Ecto neural progenitor cell (in vitro differentiated cells): ENCODE results near the gene CLIC4.
A peak's percentile ranks its signal among the peaks of the same experiment; 100 is the strongest.
"Not testable (repeated sequence)": the region's sequence is repeated elsewhere in the genome, so short reads cannot be mapped to it uniquely, and the experiment has no call there.

Experiments used
- DNase-seq: peaks from one replicate; pipeline ENCODE4 v3.0.0-alpha.2; 2018; ENCODE audit warnings: low spot score

Gene CLIC4

GRCh38 chr1:24875991-24876506 is 130.8 kb downstream of the CLIC4 start:
- no peak for DNase-seq

- no peak for DNase-seq
Observed at GRCh38 chr1:24878045-24878444, 132.8 kb downstream of the CLIC4 start.

DNA sequence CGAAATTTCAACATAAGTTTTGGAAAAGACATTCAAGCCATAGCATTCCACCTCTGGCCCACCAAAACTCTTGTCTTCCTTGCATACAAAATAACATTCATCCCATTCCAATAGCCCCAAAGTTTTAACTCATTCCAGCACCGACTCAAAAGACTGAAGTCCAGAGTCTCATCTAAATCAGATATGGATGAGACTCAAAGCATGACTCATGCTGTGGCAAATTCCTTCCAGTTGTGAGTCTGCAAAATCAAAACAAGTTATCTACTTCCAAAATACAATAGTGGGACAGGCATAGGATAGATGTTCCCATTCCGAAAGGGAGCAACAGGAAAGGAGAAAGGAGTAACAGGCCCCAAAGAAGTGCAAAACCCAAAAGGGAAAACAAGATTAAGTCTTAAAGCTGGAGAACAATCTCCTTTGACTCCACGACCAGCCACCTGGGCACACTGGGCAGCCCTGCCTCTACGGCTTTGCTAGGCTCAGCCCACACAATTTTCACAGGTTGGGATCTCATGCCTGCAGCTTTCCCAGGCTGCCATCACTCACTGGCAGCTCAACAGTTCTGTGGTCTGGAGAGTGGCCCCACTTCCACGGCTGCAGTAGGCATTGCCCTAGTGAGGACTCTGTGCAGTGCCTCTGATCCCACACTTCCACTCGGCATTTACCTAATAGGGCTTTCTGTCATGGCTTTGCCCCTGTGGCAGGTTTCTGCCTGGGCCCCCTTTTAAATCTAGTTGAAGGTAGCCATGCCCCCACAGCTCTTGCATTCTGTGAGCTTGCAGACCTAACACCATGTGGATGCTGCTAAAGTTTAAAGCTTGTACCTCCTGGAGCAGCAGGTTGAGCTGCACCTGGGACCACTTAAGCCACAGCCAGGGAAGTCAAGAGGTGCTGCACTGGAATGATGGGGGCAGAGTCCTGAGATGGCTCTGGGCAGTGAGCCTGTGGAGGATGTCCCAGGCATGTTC is 133.8 kb downstream of the CLIC4 start:
- DNase-seq: peak; percentile 35

GRCh38 chr1:24881034-24881433 is 135.8 kb downstream of the CLIC4 start:
- no peak for DNase-seq

DNA sequence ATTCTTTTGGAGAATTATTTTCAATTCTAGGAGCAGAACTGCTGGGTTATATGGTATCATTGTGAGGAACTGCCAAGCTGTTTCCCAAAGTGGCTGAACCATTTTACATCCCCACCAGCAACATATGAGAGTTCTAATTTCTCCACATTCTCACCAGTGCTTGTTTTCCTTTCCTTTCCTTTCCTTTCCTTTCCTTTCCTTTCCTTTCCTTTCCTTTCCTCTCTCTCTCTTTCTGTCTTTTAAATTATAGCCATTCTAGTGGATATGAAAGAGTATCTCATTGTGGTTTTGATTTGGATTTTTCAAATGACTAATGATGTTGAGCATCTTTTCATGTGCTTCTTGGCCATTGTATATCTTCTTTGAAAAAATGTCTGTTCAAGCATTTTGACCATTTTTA is 139.5 kb downstream of the CLIC4 start:
- DNase-seq: no peak

GRCh38 chr1:24886241-24886640 is 141.0 kb downstream of the CLIC4 start:
- peak; percentile 31 for DNase-seq

GRCh38 chr1:24888061-24888970 is 143.1 kb downstream of the CLIC4 start:
- peak; percentile 19 for DNase-seq

GRCh38 chr1:24888971-24889676 is 143.9 kb downstream of the CLIC4 start:
- peak; percentile 3 for DNase-seq

- peak; percentile 2 for DNase-seq
Observed at GRCh38 chr1:24890887-24891286, 145.6 kb downstream of the CLIC4 start.

DNA sequence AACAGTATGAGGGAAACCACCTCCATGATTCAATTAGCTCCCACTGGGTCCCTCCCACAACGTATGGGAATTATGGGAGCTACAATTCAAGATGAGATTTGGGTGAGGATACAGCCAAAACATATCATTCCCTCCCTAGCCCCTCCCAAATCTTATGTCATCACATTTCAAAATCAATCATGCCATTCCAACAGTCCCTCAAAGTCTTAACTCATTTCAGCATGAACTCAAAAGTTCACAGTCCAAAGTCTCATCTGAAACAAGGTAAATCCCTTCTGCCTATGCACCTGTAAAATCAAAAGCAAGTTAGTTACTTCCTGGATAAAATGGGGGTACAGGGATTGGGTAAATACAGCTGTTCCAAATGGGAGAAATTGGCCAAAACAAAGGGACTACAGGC is 146.1 kb downstream of the CLIC4 start:
- not testable (repeated sequence) for DNase-seq

DNA sequence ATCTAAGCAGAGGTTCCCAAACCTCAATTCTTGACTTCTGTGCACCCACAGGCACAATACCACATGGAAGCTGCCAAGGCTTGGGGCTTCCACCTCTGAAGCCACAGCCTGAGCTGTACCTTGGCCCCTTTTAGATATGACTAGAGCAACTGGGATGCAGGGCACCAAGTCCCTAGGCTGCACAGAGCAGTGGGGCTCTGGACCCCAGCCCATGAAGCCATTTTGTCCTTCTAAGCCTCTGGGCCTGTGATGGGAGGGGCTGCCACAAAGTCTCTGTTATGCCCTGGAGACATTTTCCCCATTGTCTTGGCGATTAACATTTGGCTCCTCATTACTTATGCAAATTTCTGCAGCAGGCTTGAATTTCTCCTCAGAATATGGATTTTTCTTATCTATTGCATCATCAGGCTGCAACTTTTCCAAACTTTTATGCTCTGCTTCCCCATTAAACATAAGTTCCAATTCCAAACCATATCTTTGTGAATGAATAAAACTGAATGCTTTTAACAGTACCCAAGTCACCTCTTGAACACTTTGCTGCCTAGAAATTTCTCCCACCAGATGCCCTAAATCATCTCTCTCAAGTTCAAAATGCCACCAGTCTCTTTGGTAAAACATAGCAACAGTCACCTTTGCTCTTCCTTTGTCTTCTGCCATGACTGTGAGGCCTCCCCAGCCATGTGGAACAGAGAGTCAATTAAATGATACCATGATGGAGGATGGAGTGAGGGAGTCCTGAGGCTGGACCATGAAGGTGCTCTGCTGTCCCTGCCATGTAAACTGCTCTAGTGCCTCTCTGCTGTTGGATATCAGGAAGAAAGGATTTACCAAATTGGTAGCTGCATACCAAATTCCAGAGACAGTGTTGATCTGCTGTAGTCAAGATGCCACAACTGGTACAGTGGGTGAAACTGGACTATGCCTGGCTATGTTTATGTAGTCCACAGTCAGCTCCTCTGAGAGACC is 147.2 kb downstream of the CLIC4 start:
- DNase-seq: peak; percentile 13

GRCh38 chr1:24893431-24893830 is 148.2 kb downstream of the CLIC4 start:
- DNase-seq: peak; percentile 26
